PC-3 (cell line): ENCODE measurements around the gene PPP1R3F.

ENCODE experiments used
- EZH2phosphoT487 ChIP-seq: fragments of 300-600 bp; sonication (generic); IDR thresholded peaks from 2 replicates; pipeline ENCODE4 v1.6.1; 2018; ENCODE audit warnings: mild to moderate bottlenecking, antibody characterized with exemption, low read length, borderline replicate concordance
- TF ChIP-seq, protein P1 (sequence below): fragments of 300-600 bp; sonication (generic); conservative IDR thresholded peaks from 2 replicates; pipeline ENCODE4 v1.5.1; 2017; ENCODE audit warnings: antibody characterized with exemption, low read depth, mild to moderate bottlenecking, low read length

DNA sequence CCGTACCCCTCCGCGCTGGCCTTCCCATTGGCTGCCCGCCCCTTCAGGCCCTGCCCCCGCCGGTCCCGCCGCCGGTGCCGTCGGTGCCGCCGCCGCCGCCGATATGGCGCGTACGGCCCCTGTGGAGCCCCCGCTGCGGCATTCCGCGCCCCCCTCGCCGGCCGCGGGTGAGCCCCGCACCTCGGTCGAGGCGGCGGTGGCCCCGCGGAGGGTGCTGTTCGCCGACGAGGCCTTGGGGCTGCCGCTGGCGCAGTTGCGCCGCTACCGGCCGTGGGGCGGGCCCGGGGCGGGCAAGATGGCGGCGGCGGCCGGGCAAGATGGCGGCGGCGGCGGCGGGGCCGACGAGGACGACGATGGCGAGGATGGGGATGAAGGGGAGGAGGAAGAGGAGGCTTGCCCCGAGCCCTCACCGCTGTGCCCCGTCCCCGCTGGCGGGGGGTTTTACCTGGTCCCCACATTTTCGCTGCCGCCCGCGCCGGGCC lies at the start of gene PPP1R3F:
- TF ChIP-seq, protein P1, sequence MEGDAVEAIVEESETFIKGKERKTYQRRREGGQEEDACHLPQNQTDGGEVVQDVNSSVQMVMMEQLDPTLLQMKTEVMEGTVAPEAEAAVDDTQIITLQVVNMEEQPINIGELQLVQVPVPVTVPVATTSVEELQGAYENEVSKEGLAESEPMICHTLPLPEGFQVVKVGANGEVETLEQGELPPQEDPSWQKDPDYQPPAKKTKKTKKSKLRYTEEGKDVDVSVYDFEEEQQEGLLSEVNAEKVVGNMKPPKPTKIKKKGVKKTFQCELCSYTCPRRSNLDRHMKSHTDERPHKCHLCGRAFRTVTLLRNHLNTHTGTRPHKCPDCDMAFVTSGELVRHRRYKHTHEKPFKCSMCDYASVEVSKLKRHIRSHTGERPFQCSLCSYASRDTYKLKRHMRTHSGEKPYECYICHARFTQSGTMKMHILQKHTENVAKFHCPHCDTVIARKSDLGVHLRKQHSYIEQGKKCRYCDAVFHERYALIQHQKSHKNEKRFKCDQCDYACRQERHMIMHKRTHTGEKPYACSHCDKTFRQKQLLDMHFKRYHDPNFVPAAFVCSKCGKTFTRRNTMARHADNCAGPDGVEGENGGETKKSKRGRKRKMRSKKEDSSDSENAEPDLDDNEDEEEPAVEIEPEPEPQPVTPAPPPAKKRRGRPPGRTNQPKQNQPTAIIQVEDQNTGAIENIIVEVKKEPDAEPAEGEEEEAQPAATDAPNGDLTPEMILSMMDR, result no peak
- TF ChIP-seq EZH2phosphoT487, result no peak
